A549 (cell line): ENCODE measurements around the gene AGR2. TPM values are rescaled to one million over a fixed set of nuclear protein-coding genes. Genes with fewer than 3 reads are reported as not detected.

Experiments used
- ATAC-seq, 2 experiments: fragments of 200-7000 bp in 1 of 2; fragments of >200 bp in 1 of 2; cut with Nextera tagmentation in 1 of 2; cut with Tn5 transposase in 1 of 2; 3 replicates each; pipeline versions ENCODE4 v1.8.0 to v1.9.1; 2018 to 2020; ENCODE audit warnings: mild to moderate bottlenecking in 1 of 2, moderate library complexity in 1 of 2
- CTCF ChIA-PET: fragments of 300-600 bp; sonication (Branson Sonifier 250); formaldehyde crosslinking; extraction: SDS; loops from one replicate; lab custom pipeline; 2021; ENCODE audit warnings: antibody characterized with exemption, inconsistent platforms; lab: Yijun Ruan, JAX
- POLR2A ChIA-PET: fragments of 350-600 bp; formaldehyde crosslinking; extraction: SDS; loops from one replicate; lab custom pipeline; 2021; ENCODE audit warnings: antibody characterized with exemption, inconsistent platforms; lab: Yijun Ruan, JAX
- DNase-seq, 2 experiments: peaks; one replicate each; pipeline versions ENCODE4 v3.0.0 to v3.0.0-alpha.2; 2011 to 2016; ENCODE audit warnings: low read depth in 1 of 2, low spot score in 1 of 2
- FAIRE-seq: peaks from 2 replicates; lab custom pipeline; 2011; peaks lifted over from hg19 to GRCh38; lab: Jason Lieb, UNC
- H3K27ac ChIP-seq, 2 experiments: fragments of >200 bp; sonication (Bioruptor Twin); formaldehyde crosslinking; 3 replicates each; pipeline ENCODE4 v1.5.1; 2016 to 2017
- H3K4me1 ChIP-seq: fragments of >200 bp; sonication (Bioruptor Twin); formaldehyde crosslinking; 3 replicates; pipeline ENCODE4 v1.6.1; 2016
- H3K4me2 ChIP-seq: fragments of >200 bp; sonication (Bioruptor Twin); formaldehyde crosslinking; 3 replicates; pipeline ENCODE4 v1.6.1; 2016
- H3K4me3 ChIP-seq: fragments of >200 bp; sonication (Bioruptor Twin); formaldehyde crosslinking; 3 replicates; pipeline ENCODE4 v1.5.1; 2016
- H3K9me3 ChIP-seq: fragments of >200 bp; sonication (Bioruptor Twin); formaldehyde crosslinking; 3 replicates; pipeline ENCODE4 v1.6.1; 2016
- BHLHE40 ChIP-seq: IDR thresholded peaks from 2 replicates; pipeline ENCODE4 v1.6.1; 2012; ENCODE audit warnings: low read depth, low read length, inconsistent platforms
- CBX2 ChIP-seq: fragments of 200-600 bp; sonication (generic); IDR thresholded peaks from 2 replicates; pipeline ENCODE4 v1.6.1; 2016; ENCODE audit warnings: low read depth, mild to moderate bottlenecking, borderline replicate concordance
- CEBPB ChIP-seq, 2 experiments: fragments of >200 bp in 1 of 2; sonication (Bioruptor Twin) in 1 of 2; formaldehyde crosslinking in 1 of 2; IDR thresholded peaks; 2 replicates each; pipeline ENCODE4 v1.6.1; 2012 to 2016
- CHD2 ChIP-seq: fragments of 150-350 bp; IDR thresholded peaks from 2 replicates; pipeline ENCODE4 v1.6.1; 2014; ENCODE audit warnings: low read length; ENCODE audit not compliant: partially characterized antibody
- CHD4 ChIP-seq: fragments of 200-600 bp; sonication (generic); IDR thresholded peaks from 2 replicates; pipeline ENCODE4 v1.6.1; 2016; ENCODE audit warnings: antibody characterized with exemption, mild to moderate bottlenecking, borderline replicate concordance
- EP300 ChIP-seq, 2 experiments: fragments of >200 bp; sonication (Bioruptor Twin); formaldehyde crosslinking; IDR thresholded peaks; 2 replicates in 1 of 2; 3 replicates in 1 of 2; pipeline ENCODE4 v1.6.1; 2016 to 2017
- ESRRA ChIP-seq: fragments of 150-350 bp; IDR thresholded peaks from 2 replicates; pipeline ENCODE4 v1.6.1; 2014; ENCODE audit warnings: mild to moderate bottlenecking, low read length, borderline replicate concordance
- FOXS1 ChIP-seq: fragments of 250-450 bp; sonication (Bioruptor Pico); IDR thresholded peaks from 2 replicates; pipeline ENCODE4 v1.5.0; 2020; ENCODE audit warnings: mild to moderate bottlenecking, moderate library complexity
- HDAC2 ChIP-seq: fragments of 200-600 bp; sonication (generic); IDR thresholded peaks from 2 replicates; pipeline ENCODE4 v1.6.1; 2016
- HEYL ChIP-seq: fragments of 250-450 bp; sonication (Bioruptor Pico); IDR thresholded peaks from 2 replicates; pipeline ENCODE4 v1.8.0; 2021; ENCODE audit warnings: mild to moderate bottlenecking, moderate library complexity
- HOXB13 ChIP-seq: fragments of 250-450 bp; sonication (Bioruptor Pico); IDR thresholded peaks from 2 replicates; pipeline ENCODE4 v1.5.0; 2020; ENCODE audit warnings: low read depth, mild to moderate bottlenecking, moderate library complexity
- HOXB5 ChIP-seq: fragments of 250-450 bp; sonication (Bioruptor Pico); IDR thresholded peaks from 2 replicates; pipeline ENCODE4 v1.5.0; 2020; ENCODE audit warnings: mild to moderate bottlenecking, moderate library complexity
- JUN ChIP-seq, 2 experiments: fragments of >200 bp; sonication (Bioruptor Twin); formaldehyde crosslinking; IDR thresholded peaks; 2 replicates in 1 of 2; 3 replicates in 1 of 2; pipeline ENCODE4 v1.6.1; 2016 to 2017
- MAFK ChIP-seq: fragments of 450-650 bp; IDR thresholded peaks from 2 replicates; pipeline ENCODE4 v1.6.1; 2014; ENCODE audit not compliant: partially characterized antibody
- NFE2L2 ChIP-seq: fragments of 150-350 bp; conservative IDR thresholded peaks from 2 replicates; pipeline ENCODE4 v1.6.1; 2014; ENCODE audit warnings: low read length
- POLR2AphosphoS2 ChIP-seq: conservative IDR thresholded peaks from 2 replicates; pipeline ENCODE4 v1.6.1; 2012; ENCODE audit warnings: low read length, improper control_type of control experiment, inconsistent platforms
- RCOR1 ChIP-seq: fragments of 150-350 bp; IDR thresholded peaks from 2 replicates; pipeline ENCODE4 v1.6.1; 2014; ENCODE audit warnings: antibody characterized with exemption, low read length, low read depth
- RFX5 ChIP-seq: fragments of 450-650 bp; IDR thresholded peaks from 2 replicates; pipeline ENCODE4 v1.7.1; 2014; ENCODE audit warnings: antibody characterized with exemption, mild to moderate bottlenecking, moderate library complexity
- RNF2 ChIP-seq: fragments of 200-600 bp; sonication (generic); IDR thresholded peaks from 2 replicates; pipeline ENCODE4 v1.6.1; 2016; ENCODE audit warnings: low read depth, mild to moderate bottlenecking, antibody characterized with exemption, moderate library complexity, borderline replicate concordance
- SMC3 ChIP-seq: fragments of >200 bp; sonication (Bioruptor Twin); formaldehyde crosslinking; IDR thresholded peaks from 3 replicates; pipeline ENCODE4 v1.6.1; 2018; ENCODE audit warnings: inconsistent platforms
- SREBF2 ChIP-seq: fragments of 450-650 bp; IDR thresholded peaks from 2 replicates; pipeline ENCODE4 v1.6.1; 2014; ENCODE audit warnings: mild to moderate bottlenecking, moderate library complexity
- ZSCAN20 ChIP-seq: fragments of 250-450 bp; sonication (Bioruptor Pico); IDR thresholded peaks from 2 replicates; pipeline ENCODE4 v1.8.0; 2022; ENCODE audit warnings: mild to moderate bottlenecking, moderate library complexity
- WGBS: methylation state at CpG from one replicate; pipeline ENCODE4 v1.1.6; 2017; ENCODE audit errors: missing lambda C conversion rate; 5-methylcytosine and 5-hydroxymethylcytosine counted together
- polyA plus RNA-seq, 4 experiments: library from polyadenylated mRNA; depleted of rRNA in 3 of 4; stranded (reverse); fragments of >200 nt; fragmentation: RNase III in 1 of 4; extraction: RNeasy Plus Mini Kit Qiagen cat#74134 plus additional on column Dnase treatment in 1 of 4; gene quantifications; 2 replicates in 3 of 4; 3 replicates in 1 of 4; pipeline ENCODE4 v1.2.3, GENCODE V29; 2011 to 2017
- TF ChIP-seq, protein P1 (sequence below): IDR thresholded peaks from 2 replicates; pipeline ENCODE4 v1.6.1; 2012
- TF ChIP-seq, protein P2 (sequence below): IDR thresholded peaks from 2 replicates; pipeline ENCODE4 v1.6.1; 2012
- TF ChIP-seq, protein P3 (sequence below): fragments of 200-600 bp; sonication (generic); IDR thresholded peaks from 2 replicates; pipeline ENCODE4 v1.6.1; 2016; ENCODE audit warnings: antibody characterized with exemption, mild to moderate bottlenecking, moderate library complexity
- TF ChIP-seq, protein P4 (sequence below): fragments of 250-450 bp; sonication (Bioruptor Pico); IDR thresholded peaks from 2 replicates; pipeline ENCODE4 v1.5.0; 2020; ENCODE audit warnings: low read depth, mild to moderate bottlenecking, moderate library complexity

AGR2 gene
- polyA plus RNA-seq, 2 of the 4 experiments (the other 2 are of a cell fraction) = 60.7 to 479 TPM

DNA sequence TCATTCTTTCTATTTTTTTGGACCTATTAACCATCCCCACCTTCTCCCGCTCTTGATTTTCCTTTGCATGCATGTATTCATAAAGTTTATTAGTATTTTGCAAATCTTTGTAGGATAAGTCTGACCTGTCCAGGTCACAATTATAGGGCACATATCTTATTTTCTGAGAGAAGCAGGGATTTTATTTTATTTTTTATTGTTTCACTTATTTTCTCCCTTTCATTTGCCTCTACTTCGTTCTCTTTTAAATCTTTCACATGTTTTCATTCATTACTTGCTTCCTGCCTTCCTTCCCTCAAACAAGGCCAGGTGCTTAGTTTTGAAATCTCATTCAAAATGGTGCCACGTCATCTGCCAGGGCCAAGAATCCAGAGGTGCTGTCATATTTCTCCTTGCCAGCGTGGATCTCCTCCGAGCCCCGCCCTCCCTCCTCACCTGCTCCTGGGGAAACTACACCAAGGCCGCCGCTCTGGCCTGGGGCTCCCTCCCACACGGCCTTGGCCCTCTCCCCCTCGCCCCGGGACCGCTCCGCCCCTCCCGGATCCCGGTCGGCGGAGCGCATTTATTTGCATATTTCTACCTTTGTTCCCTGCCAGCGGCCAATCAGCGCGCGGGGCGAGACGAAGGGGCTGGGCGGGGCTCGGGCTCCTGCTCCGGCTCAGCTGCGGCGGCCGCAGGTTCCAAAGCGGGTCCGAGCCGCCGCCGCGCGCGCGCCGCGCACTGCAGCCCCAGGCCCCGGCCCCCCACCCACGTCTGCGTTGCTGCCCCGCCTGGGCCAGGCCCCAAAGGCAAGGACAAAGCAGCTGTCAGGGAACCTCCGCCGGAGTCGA is 51.5 kb downstream of the AGR2 start, which contains the start of gene TSPAN13 (continued):
- TF ChIP-seq, protein P1, sequence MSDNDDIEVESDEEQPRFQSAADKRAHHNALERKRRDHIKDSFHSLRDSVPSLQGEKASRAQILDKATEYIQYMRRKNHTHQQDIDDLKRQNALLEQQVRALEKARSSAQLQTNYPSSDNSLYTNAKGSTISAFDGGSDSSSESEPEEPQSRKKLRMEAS = peak; percentile 43; the same call in 1 of the 2 replicates
- TF ChIP-seq POLR2AphosphoS2 (no peak), NFE2L2 (no peak), MAFK (no peak), RFX5 (no peak), HEYL (CRISPR knock-in tag) (no peak), CBX2 (no peak), HDAC2 (no peak)
- TF ChIP-seq, protein P2, sequence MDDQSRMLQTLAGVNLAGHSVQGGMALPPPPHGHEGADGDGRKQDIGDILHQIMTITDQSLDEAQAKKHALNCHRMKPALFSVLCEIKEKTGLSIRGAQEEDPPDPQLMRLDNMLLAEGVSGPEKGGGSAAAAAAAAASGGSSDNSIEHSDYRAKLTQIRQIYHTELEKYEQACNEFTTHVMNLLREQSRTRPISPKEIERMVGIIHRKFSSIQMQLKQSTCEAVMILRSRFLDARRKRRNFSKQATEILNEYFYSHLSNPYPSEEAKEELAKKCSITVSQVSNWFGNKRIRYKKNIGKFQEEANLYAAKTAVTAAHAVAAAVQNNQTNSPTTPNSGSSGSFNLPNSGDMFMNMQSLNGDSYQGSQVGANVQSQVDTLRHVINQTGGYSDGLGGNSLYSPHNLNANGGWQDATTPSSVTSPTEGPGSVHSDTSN = no peak
- TF ChIP-seq, protein P3, sequence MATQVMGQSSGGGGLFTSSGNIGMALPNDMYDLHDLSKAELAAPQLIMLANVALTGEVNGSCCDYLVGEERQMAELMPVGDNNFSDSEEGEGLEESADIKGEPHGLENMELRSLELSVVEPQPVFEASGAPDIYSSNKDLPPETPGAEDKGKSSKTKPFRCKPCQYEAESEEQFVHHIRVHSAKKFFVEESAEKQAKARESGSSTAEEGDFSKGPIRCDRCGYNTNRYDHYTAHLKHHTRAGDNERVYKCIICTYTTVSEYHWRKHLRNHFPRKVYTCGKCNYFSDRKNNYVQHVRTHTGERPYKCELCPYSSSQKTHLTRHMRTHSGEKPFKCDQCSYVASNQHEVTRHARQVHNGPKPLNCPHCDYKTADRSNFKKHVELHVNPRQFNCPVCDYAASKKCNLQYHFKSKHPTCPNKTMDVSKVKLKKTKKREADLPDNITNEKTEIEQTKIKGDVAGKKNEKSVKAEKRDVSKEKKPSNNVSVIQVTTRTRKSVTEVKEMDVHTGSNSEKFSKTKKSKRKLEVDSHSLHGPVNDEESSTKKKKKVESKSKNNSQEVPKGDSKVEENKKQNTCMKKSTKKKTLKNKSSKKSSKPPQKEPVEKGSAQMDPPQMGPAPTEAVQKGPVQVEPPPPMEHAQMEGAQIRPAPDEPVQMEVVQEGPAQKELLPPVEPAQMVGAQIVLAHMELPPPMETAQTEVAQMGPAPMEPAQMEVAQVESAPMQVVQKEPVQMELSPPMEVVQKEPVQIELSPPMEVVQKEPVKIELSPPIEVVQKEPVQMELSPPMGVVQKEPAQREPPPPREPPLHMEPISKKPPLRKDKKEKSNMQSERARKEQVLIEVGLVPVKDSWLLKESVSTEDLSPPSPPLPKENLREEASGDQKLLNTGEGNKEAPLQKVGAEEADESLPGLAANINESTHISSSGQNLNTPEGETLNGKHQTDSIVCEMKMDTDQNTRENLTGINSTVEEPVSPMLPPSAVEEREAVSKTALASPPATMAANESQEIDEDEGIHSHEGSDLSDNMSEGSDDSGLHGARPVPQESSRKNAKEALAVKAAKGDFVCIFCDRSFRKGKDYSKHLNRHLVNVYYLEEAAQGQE = no peak

DNA sequence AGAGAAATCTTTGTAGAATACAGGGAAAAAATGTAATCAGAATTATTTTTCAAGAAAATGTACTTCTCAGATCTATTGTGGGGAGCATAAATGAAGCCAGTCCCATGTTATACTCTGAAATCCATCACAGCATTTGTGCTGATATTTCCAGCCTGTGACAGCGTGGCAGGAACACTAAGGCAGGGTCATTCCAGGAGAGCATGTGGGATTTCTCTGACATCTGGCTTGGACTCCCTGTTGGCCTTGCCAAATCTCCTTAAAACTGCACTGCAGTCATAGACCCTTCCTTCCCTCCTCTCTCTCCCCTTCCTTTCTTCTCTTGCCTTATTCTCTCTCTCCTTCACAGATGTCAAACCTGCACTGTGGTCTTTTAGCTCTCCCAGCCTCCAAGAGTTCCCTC is 57.7 kb downstream of the AGR2 start:
- Histone ChIP-seq H3K4me3 (no peak overlapping the region), H3K4me1 (peaks cover 12% of the 10 kb centered on the region), H3K9me3 (no peaks in the 10 kb centered on the region), H3K4me2 (no peak overlapping the region), H3K27ac (no peak overlapping the region)
- TF ChIP-seq, protein P4, sequence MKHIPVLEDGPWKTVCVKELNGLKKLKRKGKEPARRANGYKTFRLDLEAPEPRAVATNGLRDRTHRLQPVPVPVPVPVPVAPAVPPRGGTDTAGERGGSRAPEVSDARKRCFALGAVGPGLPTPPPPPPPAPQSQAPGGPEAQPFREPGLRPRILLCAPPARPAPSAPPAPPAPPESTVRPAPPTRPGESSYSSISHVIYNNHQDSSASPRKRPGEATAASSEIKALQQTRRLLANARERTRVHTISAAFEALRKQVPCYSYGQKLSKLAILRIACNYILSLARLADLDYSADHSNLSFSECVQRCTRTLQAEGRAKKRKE (CRISPR knock-in tag) = no peak
- TF ChIP-seq CHD4 = no peak
- no peak for TF ChIP-seq RNF2
- TF ChIP-seq HOXB13 = no peak
- TF ChIP-seq ESRRA = no peak
- no peak for TF ChIP-seq FOXS1 (CRISPR knock-in tag)
- no peak for TF ChIP-seq SREBF2
- no peak for TF ChIP-seq SMC3
- TF ChIP-seq ZSCAN20 = no peak
- no peak for TF ChIP-seq MAFK
- TF ChIP-seq, protein P3 = no peak
- no peak for TF ChIP-seq HOXB5 (CRISPR knock-in tag)
- TF ChIP-seq BHLHE40 = no peak
- no peak for TF ChIP-seq NFE2L2
- no peak for TF ChIP-seq CHD2
- TF ChIP-seq RCOR1 = no peak
- TF ChIP-seq CEBPB (IDR thresholded peaks at IDR 0.05) = no peak
- TF ChIP-seq EP300 (IDR thresholded peaks at IDR 0.05) = no peak
- no peak for TF ChIP-seq JUN (IDR thresholded peaks at IDR 0.05)
- WGBS = 80% methylated on average over 1 of the region's 1 CpG
- FAIRE-seq (no peak), DNase-seq (no peak), ATAC-seq (no peak)
- CTCF ChIA-PET = no interaction called here
- POLR2A ChIA-PET = no interaction called here
